ENCODE measurements around the gene MGRN1. TPM values are rescaled to one million over a fixed set of nuclear protein-coding genes. Genes with fewer than 3 reads are reported as not detected.
A peak's percentile ranks its signal among the peaks of the same experiment; 100 is the strongest.

The MGRN1 gene
- total and polyA plus RNA-seq, 11 donors: 17.9 to 75.0 (median 38.0) TPM

- WGBS, 4 donors: 21 to 25% (median 22%) methylated on average over 26 to 31 of the region's 31 CpGs
- Histone ChIP-seq H3K4me1 (peaks cover 5 to 53% (median 26%) of the 10 kb centered on the region in 12 donors), H3K9me3 (no peaks in the 10 kb centered on the region), H3K36me3 (peaks cover 0 to 55% (median 32%) of the 10 kb centered on the region in 9 donors), H3K4me3 (peak overlapping the region; percentile 72 to 100 (median 96)), H3K27me3 (no peaks in the 10 kb centered on the region), H3K27ac (peak overlapping the region in 11 of 12 donors; percentile 52 to 96 (median 84))
- DNase-seq (peak in 2 of 5 donors; percentile 25 to 46), ATAC-seq (peak in 3 of 4 donors; percentile 1 to 12 (median 5))
- intact Hi-C loops (cut with DNase I): loop anchor here in 2 of 10 donors (2.0 to 10.0 kb wide), 3 partner anchors 42 to 262 kb away; partner anchors contain the start of genes ANKS3 (in 1 of the 2), DNAAF8 (in 1 of the 2), MGRN1 (in 1 of the 2) and SEC14L5 (in 1 of the 2)
- TF ChIP-seq CTCF (IDR thresholded peaks at IDR 0.05) (no peak), POLR2A (IDR thresholded peaks at IDR 0.05) (no peak)
Measured at GRCh38 chr16:4692460-4693295, 68.1 kb downstream of the MGRN1 start.

GRCh38 chr16:4693296-4693955 lies 68.8 kb downstream of the MGRN1 start, which contains the start of gene NUDT16L1:
Gene NUDT16L1, plus strand, starts transcription at chr16:4693562. Its CDS starts 165 bp downstream, at chr16:4693727.
- intact Hi-C loops (cut with DNase I): loop anchor here in 2 of 10 donors (2.0 to 10.0 kb wide), 3 partner anchors 41 to 261 kb away; partner anchors contain the start of genes ANKS3 (in 1 of the 2), DNAAF8 (in 1 of the 2), MGRN1 (in 1 of the 2) and SEC14L5 (in 1 of the 2)
- Histone ChIP-seq H3K27ac (peak within 1 kb of the TSS; percentile 61 to 96 (median 88)), H3K27me3 (no peaks in the 10 kb centered on the region), H3K4me3 (peak within 1 kb of the TSS; percentile 72 to 100 (median 96)), H3K4me1 (peaks cover 5 to 46% (median 26%) of the 10 kb centered on the region in 12 donors), H3K36me3 (peaks cover 0 to 55% (median 39%) of the 10 kb centered on the region in 9 donors), H3K9me3 (no peaks in the 10 kb centered on the region)
- TF ChIP-seq CTCF (IDR thresholded peaks at IDR 0.05) (peak in 10 of 12 donors; percentile 13 to 62 (median 40)), POLR2A (IDR thresholded peaks at IDR 0.05) (peak; percentile 13 to 80)
- ATAC-seq: peak; percentile 86 to 95 (median 90)
- DNase-seq: peak; percentile 97 to 99 (median 98)
- 0 to 1% (median 0%) methylated on average over 25 to 91 of the region's 91 CpGs for WGBS, 4 donors

- Histone ChIP-seq H3K9me3 (no peaks in the 10 kb centered on the region), H3K27me3 (no peaks in the 10 kb centered on the region), H3K27ac (peak overlapping the region; percentile 61 to 96 (median 88)), H3K4me1 (peaks cover 5 to 45% (median 26%) of the 10 kb centered on the region in 12 donors), H3K4me3 (peak overlapping the region; percentile 72 to 100 (median 96)), H3K36me3 (peaks cover 0 to 55% (median 39%) of the 10 kb centered on the region in 9 donors)
- ATAC-seq (peak in 2 of 4 donors; percentile 25 to 35), DNase-seq (peak in 4 of 5 donors; percentile 40 to 71 (median 58))
- no peak for TF ChIP-seq CTCF (IDR thresholded peaks at IDR 0.05)
- no peak for TF ChIP-seq POLR2A (IDR thresholded peaks at IDR 0.05)
- WGBS, 4 donors: 1 to 5% (median 1%) methylated on average over 11 to 54 of the region's 54 CpGs
- intact Hi-C loops (cut with DNase I): loop anchor here in 2 of 10 donors (2.0 to 10.0 kb wide), 3 partner anchors 41 to 261 kb away; partner anchors contain the start of genes ANKS3 (in 1 of the 2), DNAAF8 (in 1 of the 2), MGRN1 (in 1 of the 2) and SEC14L5 (in 1 of the 2)
Measured at GRCh38 chr16:4693956-4694641, 69.5 kb downstream of the MGRN1 start.
